ENCODE measurements around the gene RNU6-1.

RNU6-1 gene

DNA sequence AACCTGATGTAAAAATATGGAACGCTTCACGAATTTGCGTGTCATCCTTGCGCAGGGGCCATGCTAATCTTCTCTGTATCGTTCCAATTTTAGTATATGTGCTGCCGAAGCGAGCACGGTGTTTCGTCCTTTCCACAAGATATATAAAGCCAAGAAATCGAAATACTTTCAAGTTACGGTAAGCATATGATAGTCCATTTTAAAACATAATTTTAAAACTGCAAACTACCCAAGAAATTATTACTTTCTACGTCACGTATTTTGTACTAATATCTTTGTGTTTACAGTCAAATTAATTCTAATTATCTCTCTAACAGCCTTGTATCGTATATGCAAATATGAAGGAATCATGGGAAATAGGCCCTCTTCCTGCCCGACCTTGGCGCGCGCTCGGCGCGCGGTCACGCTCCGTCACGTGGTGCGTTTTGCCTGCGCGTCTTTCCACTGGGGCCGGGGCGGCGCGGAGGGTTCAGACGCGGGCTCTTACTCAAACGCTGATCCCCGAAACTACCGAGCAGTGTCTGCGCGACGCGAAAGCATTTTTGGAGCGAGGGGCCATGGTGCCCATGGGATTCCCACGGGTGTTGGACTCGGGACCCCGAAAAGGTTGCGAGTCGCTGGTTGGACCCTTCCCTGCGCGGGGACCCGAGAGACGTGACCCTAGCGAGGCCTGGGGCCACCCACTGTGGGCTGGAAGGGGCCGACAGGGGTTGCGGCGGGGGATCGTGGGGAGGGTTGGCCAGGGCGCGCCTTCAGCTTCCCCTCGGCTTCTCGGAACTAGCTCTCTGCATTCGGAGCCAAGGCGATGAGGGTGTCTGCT, at the start of gene RNU6-1:
Gene RNU6-1, minus strand, starts transcription at position 117 of the 820 bp plus-strand sequence.
- TF ChIP-seq, protein P1, sequence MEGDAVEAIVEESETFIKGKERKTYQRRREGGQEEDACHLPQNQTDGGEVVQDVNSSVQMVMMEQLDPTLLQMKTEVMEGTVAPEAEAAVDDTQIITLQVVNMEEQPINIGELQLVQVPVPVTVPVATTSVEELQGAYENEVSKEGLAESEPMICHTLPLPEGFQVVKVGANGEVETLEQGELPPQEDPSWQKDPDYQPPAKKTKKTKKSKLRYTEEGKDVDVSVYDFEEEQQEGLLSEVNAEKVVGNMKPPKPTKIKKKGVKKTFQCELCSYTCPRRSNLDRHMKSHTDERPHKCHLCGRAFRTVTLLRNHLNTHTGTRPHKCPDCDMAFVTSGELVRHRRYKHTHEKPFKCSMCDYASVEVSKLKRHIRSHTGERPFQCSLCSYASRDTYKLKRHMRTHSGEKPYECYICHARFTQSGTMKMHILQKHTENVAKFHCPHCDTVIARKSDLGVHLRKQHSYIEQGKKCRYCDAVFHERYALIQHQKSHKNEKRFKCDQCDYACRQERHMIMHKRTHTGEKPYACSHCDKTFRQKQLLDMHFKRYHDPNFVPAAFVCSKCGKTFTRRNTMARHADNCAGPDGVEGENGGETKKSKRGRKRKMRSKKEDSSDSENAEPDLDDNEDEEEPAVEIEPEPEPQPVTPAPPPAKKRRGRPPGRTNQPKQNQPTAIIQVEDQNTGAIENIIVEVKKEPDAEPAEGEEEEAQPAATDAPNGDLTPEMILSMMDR (conservative IDR thresholded peaks at IDR 0.05; ENCODE audit: low read depth, low read length) = no peak
- Histone ChIP-seq H2AFZ (ENCODE audit: low read depth) (peak within 1 kb of the TSS; percentile 92), H3K4me3 (IDR thresholded peaks at IDR 0.05; ENCODE audit: insufficient read depth, low read depth, low read length) (peak within 1 kb of the TSS; percentile 34), H3K9ac (peak within 1 kb of the TSS; percentile 84), H3K36me3 (ENCODE audit: insufficient read depth) (no peaks in the 10 kb centered on the region), H3K27ac (peak within 1 kb of the TSS; percentile 80), H3K4me1 (ENCODE audit: low read depth, poor library complexity, severe bottlenecking) (peaks cover 28% of the 10 kb centered on the region), H4K20me1 (ENCODE audit: insufficient read depth) (no peaks in the 10 kb centered on the region), H3K27me3 (ENCODE audit: insufficient read depth, low read depth) (no peaks in the 10 kb centered on the region; the same call in 1 of the 2 replicates), H3K79me2 (ENCODE audit: insufficient read depth, low read depth) (no peaks in the 10 kb centered on the region), H3K4me2 (peak within 1 kb of the TSS; percentile 77)

DNA sequence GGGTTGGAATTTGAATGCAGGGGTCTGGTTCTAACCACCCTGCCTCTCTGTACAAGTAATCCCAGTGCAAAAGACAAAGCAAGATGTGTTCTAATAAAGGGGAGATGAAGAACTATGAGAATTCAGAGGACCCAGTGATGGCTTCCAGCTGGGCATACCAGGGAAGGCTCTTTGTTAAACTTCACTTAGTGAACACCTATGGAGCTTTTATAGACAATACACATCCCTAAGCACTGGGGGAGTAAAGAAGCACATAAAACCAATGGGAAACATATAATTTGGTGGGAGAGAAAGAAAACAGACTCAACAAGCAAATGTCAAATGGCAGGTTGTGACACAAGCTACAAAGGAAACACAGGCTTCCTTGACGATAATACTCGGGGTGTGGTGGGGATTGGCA, 47.9 kb upstream of the RNU6-1 start:
- no peak overlapping the region for H3K4me2 ChIP-seq

DNA sequence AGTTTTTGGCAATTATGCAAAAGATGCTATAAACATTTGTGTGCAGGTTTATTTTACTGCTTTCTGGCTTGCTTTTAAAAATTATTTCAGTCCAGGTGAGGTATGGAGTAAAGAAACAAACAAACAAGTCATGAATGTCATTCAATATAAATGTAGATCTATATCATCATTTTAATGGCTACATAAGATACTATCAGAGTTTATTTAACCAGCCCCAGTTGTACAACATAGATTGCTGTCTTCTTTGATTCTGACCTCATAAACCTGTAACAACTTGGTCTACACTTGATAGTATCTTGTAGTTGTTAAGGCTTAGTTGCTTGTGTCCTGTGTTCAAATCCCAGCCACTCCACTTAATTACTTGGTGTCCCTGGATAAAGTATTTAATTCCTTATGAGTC, 46.0 kb upstream of the RNU6-1 start:
- no peak overlapping the region for H3K4me3 ChIP-seq (IDR thresholded peaks at IDR 0.05; ENCODE audit: insufficient read depth, low read depth, low read length)
- H2AFZ ChIP-seq (ENCODE audit: low read depth) = no peak overlapping the region
- TF ChIP-seq, protein P1 (conservative IDR thresholded peaks at IDR 0.05; ENCODE audit: low read depth, low read length) = no peak

More for the DNA sequence above, 47.9 kb upstream of the RNU6-1 start:
- Histone ChIP-seq H3K4me3 (IDR thresholded peaks at IDR 0.05; ENCODE audit: insufficient read depth, low read depth, low read length) (no peak overlapping the region), H3K9ac (no peak overlapping the region), H4K20me1 (ENCODE audit: insufficient read depth) (no peaks in the 10 kb centered on the region), H3K27ac (no peak overlapping the region), H3K4me1 (ENCODE audit: low read depth, poor library complexity, severe bottlenecking) (peaks cover 10% of the 10 kb centered on the region), H3K79me2 (ENCODE audit: insufficient read depth, low read depth) (no peaks in the 10 kb centered on the region), H3K36me3 (ENCODE audit: insufficient read depth) (no peaks in the 10 kb centered on the region), H2AFZ (ENCODE audit: low read depth) (no peak overlapping the region), H3K27me3 (ENCODE audit: insufficient read depth, low read depth) (no peaks in the 10 kb centered on the region; the same call in 1 of the 2 replicates)
- TF ChIP-seq, protein P1 (conservative IDR thresholded peaks at IDR 0.05; ENCODE audit: low read depth, low read length) = no peak

DNA sequence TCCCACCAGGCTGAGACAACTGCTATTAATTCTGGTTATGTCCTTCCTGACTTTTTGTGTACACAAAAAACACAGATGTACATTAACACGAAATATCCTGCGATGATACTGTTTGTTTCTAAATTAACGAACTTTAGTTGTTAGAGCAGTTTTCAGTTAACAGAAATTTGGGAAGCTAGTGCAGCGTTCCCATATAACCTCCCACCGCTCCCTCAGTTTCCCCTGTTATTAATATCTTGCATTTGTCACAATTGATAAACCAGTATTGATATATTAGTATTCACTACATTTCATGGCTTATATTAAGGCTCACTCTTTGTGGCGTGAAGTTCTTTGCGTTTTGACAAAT, 45.3 kb upstream of the RNU6-1 start:
- peaks cover 10% of the 10 kb centered on the region for H3K4me1 ChIP-seq (ENCODE audit: low read depth, poor library complexity, severe bottlenecking)
- no peaks in the 10 kb centered on the region for H4K20me1 ChIP-seq (ENCODE audit: insufficient read depth)
- H2AFZ ChIP-seq (ENCODE audit: low read depth) = peak overlapping the region; percentile 96
- H3K79me2 ChIP-seq (ENCODE audit: insufficient read depth, low read depth) = no peaks in the 10 kb centered on the region
- TF ChIP-seq, protein P1 (conservative IDR thresholded peaks at IDR 0.05; ENCODE audit: low read depth, low read length) = no peak
- peak overlapping the region; percentile 62 for H3K9ac ChIP-seq
- no peak overlapping the region for H3K4me3 ChIP-seq (IDR thresholded peaks at IDR 0.05; ENCODE audit: insufficient read depth, low read depth, low read length)
- H3K4me2 ChIP-seq = peak overlapping the region; percentile 99
- no peak overlapping the region for H3K27ac ChIP-seq
- H3K27me3 ChIP-seq (ENCODE audit: insufficient read depth, low read depth) = no peaks in the 10 kb centered on the region; the same call in 1 of the 2 replicates
- no peaks in the 10 kb centered on the region for H3K36me3 ChIP-seq (ENCODE audit: insufficient read depth)

More for the DNA sequence above, 46.0 kb upstream of the RNU6-1 start:
- Histone ChIP-seq H3K36me3 (ENCODE audit: insufficient read depth) (no peaks in the 10 kb centered on the region), H3K4me2 (no peak overlapping the region), H3K27ac (no peak overlapping the region), H3K27me3 (ENCODE audit: insufficient read depth, low read depth) (no peaks in the 10 kb centered on the region; the same call in 1 of the 2 replicates), H3K9ac (no peak overlapping the region), H3K4me1 (ENCODE audit: low read depth, poor library complexity, severe bottlenecking) (peaks cover 10% of the 10 kb centered on the region), H3K79me2 (ENCODE audit: insufficient read depth, low read depth) (no peaks in the 10 kb centered on the region), H4K20me1 (ENCODE audit: insufficient read depth) (no peaks in the 10 kb centered on the region)
